Stimulated activated CD8-positive, alpha-beta memory T cell treated with anti-CD3 and anti-CD28 coated beads, Interleukin-4, amount 100 ng/mL, for 48 hours (primary cell): ENCODE results near the gene POU2F3.
"Not testable (repeated sequence)": the region's sequence is repeated elsewhere in the genome, so short reads cannot be mapped to it uniquely, and the experiment has no call there.

Experiments
- DNase-seq: peaks from one replicate; pipeline ENCODE4 v3.0.0-alpha.2; 2020

Gene POU2F3

GRCh38 chr11:120255519-120255866 lies 15.6 kb downstream of the POU2F3 start:
- DNase-seq = no peak

- DNase-seq = no peak
Observed at GRCh38 chr11:120256178-120256577, 16.2 kb downstream of the POU2F3 start.

GRCh38 chr11:120256779-120257178 lies 16.8 kb downstream of the POU2F3 start:
- DNase-seq = no peak

- DNase-seq = no peak
Observed at GRCh38 chr11:120257346-120257745, 17.4 kb downstream of the POU2F3 start.

- no peak for DNase-seq
Observed at GRCh38 chr11:120258661-120259060, 18.7 kb downstream of the POU2F3 start.

GRCh38 chr11:120259241-120259640 lies 19.3 kb downstream of the POU2F3 start:
- no peak for DNase-seq

- no peak for DNase-seq
Observed at GRCh38 chr11:120259988-120260565, 20.1 kb downstream of the POU2F3 start.

GRCh38 chr11:120260616-120261015 lies 20.7 kb downstream of the POU2F3 start:
- no peak for DNase-seq

- DNase-seq = no peak
Observed at GRCh38 chr11:120261321-120261720, 21.4 kb downstream of the POU2F3 start.

- DNase-seq = no peak
Observed at GRCh38 chr11:120261931-120262330, 22.0 kb downstream of the POU2F3 start.

- DNase-seq = no peak
Observed at GRCh38 chr11:120267319-120267718, 27.4 kb downstream of the POU2F3 start.

GRCh38 chr11:120268686-120269085 lies 28.7 kb downstream of the POU2F3 start:
- DNase-seq = no peak

- no peak for DNase-seq
Observed at GRCh38 chr11:120270386-120270785, 30.4 kb downstream of the POU2F3 start.

- DNase-seq = no peak
Observed at GRCh38 chr11:120271672-120272071, 31.7 kb downstream of the POU2F3 start.

- DNase-seq = no peak
Observed at GRCh38 chr11:120272303-120272702, 32.4 kb downstream of the POU2F3 start.

- DNase-seq = no peak
Observed at GRCh38 chr11:120273432-120273831, 33.5 kb downstream of the POU2F3 start.

GRCh38 chr11:120273956-120274355 lies 34.0 kb downstream of the POU2F3 start:
- DNase-seq = not testable (repeated sequence)

- DNase-seq = no peak
Observed at GRCh38 chr11:120279502-120279901, 39.6 kb downstream of the POU2F3 start.

GRCh38 chr11:120280600-120281051 lies 40.7 kb downstream of the POU2F3 start:
- DNase-seq = no peak

GRCh38 chr11:120281143-120281795 lies 41.3 kb downstream of the POU2F3 start:
- DNase-seq = no peak

- no peak for DNase-seq
Observed at GRCh38 chr11:120283124-120283523, 43.2 kb downstream of the POU2F3 start.

- no peak for DNase-seq
Observed at GRCh38 chr11:120284272-120284671, 44.3 kb downstream of the POU2F3 start.

- no peak for DNase-seq
Observed at GRCh38 chr11:120285256-120285655, 45.3 kb downstream of the POU2F3 start.

GRCh38 chr11:120288021-120288420 lies 48.1 kb downstream of the POU2F3 start:
- DNase-seq = no peak

GRCh38 chr11:120289426-120289825 lies 49.5 kb downstream of the POU2F3 start:
- DNase-seq = no peak
